Measurements from ENCODE around the gene RASL10A. TPM values are rescaled to one million over a fixed set of nuclear protein-coding genes. Genes with fewer than 3 reads are reported as not detected.
A peak's percentile ranks its signal among the peaks of the same experiment; 100 is the strongest.

RASL10A gene
- total RNA-seq, 2 experiments from 2014 or later = 2.7 to 23.7 TPM

- H3K4me2 ChIP-seq (ENCODE audit: low read length) = peak overlapping the region; percentile 80
- H3K27ac ChIP-seq (ENCODE audit: low read depth, low read length, poor library complexity, severe bottlenecking) = peak overlapping the region; percentile 75
- no peak overlapping the region for H2AFZ ChIP-seq (ENCODE audit: low read length)
- peaks cover 82% of the 10 kb centered on the region for H3K36me3 ChIP-seq (ENCODE audit: insufficient read depth, low read length)
- BruUV-seq (replicated peaks) = no TSS peak
- DNase-seq (ENCODE audit: low spot score) = peak; percentile 30
- POLR2A ChIA-PET = interaction anchor here (1.1 to 1.4 kb wide), 3 partner anchors 9 to 69 kb away, joined by 3 read pairs; no protein-coding TSS in a partner anchor
- no peaks in the 10 kb centered on the region for H3K9me2 ChIP-seq (ENCODE audit: insufficient read depth, low read length)
- intact Hi-C loops (cut with micrococcal nuclease; ENCODE audit: unreplicated experiment) = no loop called here
- peaks cover 95% of the 10 kb centered on the region for H3K79me2 ChIP-seq (ENCODE audit: insufficient read depth, low read depth, low read length)
- peak overlapping the region; percentile 92 for H3K4me3 ChIP-seq (ENCODE audit: low read depth, low read length, poor library complexity, severe bottlenecking)
- no peaks in the 10 kb centered on the region for H3K9me3 ChIP-seq (ENCODE audit: low read length)
- H4K20me1 ChIP-seq (ENCODE audit: insufficient read depth, low read length) = peaks cover 58% of the 10 kb centered on the region
- CTCF ChIA-PET (ENCODE audit: unreplicated experiment) = no interaction called here
- TF ChIP-seq EZH2phosphoT487 (IDR thresholded peaks at IDR 0.05; ENCODE audit: borderline replicate concordance, low read depth, low read length) (no peak), CTCF (conservative IDR thresholded peaks at IDR 0.05; ENCODE audit: low read length) (no peak)
- peaks cover 34% of the 10 kb centered on the region for H3K4me1 ChIP-seq (ENCODE audit: insufficient read depth, low read length, poor library complexity, severe bottlenecking)
Measured at GRCh38 chr22:29270475-29271271, 44.8 kb downstream of the RASL10A start.

- H3K79me2 ChIP-seq (ENCODE audit: insufficient read depth, low read depth, low read length) = peaks cover 88% of the 10 kb centered on the region
- peaks cover 34% of the 10 kb centered on the region for H3K4me1 ChIP-seq (ENCODE audit: insufficient read depth, low read length, poor library complexity, severe bottlenecking)
- BruUV-seq (replicated peaks) = no TSS peak
- H3K4me3 ChIP-seq (ENCODE audit: low read depth, low read length, poor library complexity, severe bottlenecking) = peak overlapping the region; percentile 92
- peak; percentile 30 for DNase-seq (ENCODE audit: low spot score)
- H3K4me2 ChIP-seq (ENCODE audit: low read length) = peak overlapping the region; percentile 80
- peaks cover 51% of the 10 kb centered on the region for H4K20me1 ChIP-seq (ENCODE audit: insufficient read depth, low read length)
- peaks cover 81% of the 10 kb centered on the region for H3K36me3 ChIP-seq (ENCODE audit: insufficient read depth, low read length)
- intact Hi-C loops (cut with micrococcal nuclease; ENCODE audit: unreplicated experiment) = loop anchor here (2.0 to 10.0 kb wide), 4 partner anchors 77 to 1155 kb away; partner anchors contain the start of genes CHEK2, HSCB and MTFP1
- TF ChIP-seq CTCF (conservative IDR thresholded peaks at IDR 0.05; ENCODE audit: low read length) (no peak), EZH2phosphoT487 (IDR thresholded peaks at IDR 0.05; ENCODE audit: borderline replicate concordance, low read depth, low read length) (no peak)
- H3K9me2 ChIP-seq (ENCODE audit: insufficient read depth, low read length) = no peaks in the 10 kb centered on the region
- H2AFZ ChIP-seq (ENCODE audit: low read length) = no peak overlapping the region
- POLR2A ChIA-PET = interaction anchor here (1.4 kb wide), 1 partner anchor 17 kb away, joined by 3 read pairs; no protein-coding TSS in a partner anchor
- peak overlapping the region; percentile 75 for H3K27ac ChIP-seq (ENCODE audit: low read depth, low read length, poor library complexity, severe bottlenecking)
- CTCF ChIA-PET (ENCODE audit: unreplicated experiment) = no interaction called here
- H3K9me3 ChIP-seq (ENCODE audit: low read length) = no peaks in the 10 kb centered on the region
Measured at GRCh38 chr22:29269731-29270474, 45.6 kb downstream of the RASL10A start.
